ENCODE measurements around the gene SPOCK2.

- TF ChIP-seq TAF1 (IDR thresholded peaks at IDR 0.05; ENCODE audit: borderline replicate concordance, low read depth, low read length) (no peak), CTCF (IDR thresholded peaks at IDR 0.05) (no peak), EP300 (IDR thresholded peaks at IDR 0.05; ENCODE audit: borderline replicate concordance in 1 of 2, low read depth in 1 of 2, low read length in 1 of 2) (no peak), TCF12 (IDR thresholded peaks at IDR 0.05) (no peak), MXI1 (IDR thresholded peaks at IDR 0.05; ENCODE audit: low read depth, low read length) (no peak), GABPA (IDR thresholded peaks at IDR 0.05; ENCODE audit: low read depth) (no peak), YY1 (IDR thresholded peaks at IDR 0.05; ENCODE audit: low read depth) (no peak), EZH2phosphoT487 (IDR thresholded peaks at IDR 0.05; ENCODE audit: borderline replicate concordance, low read depth) (no peak), MEF2A (IDR thresholded peaks at IDR 0.05; ENCODE audit: borderline replicate concordance, low read depth) (no peak)
Observed at GRCh38 chr10:72081210-72081609, 7.1 kb downstream of the SPOCK2 start.
